ENCODE results near the gene PIAS1. TPM values are rescaled to one million over a fixed set of nuclear protein-coding genes. Genes with fewer than 3 reads are reported as not detected.
"Not testable (repeated sequence)": the region's sequence is repeated elsewhere in the genome, so short reads cannot be mapped to it uniquely, and the experiment has no call there.

Gene PIAS1
- polyA plus RNA-seq, 2 donors = 10.6 to 13.9 TPM

DNA sequence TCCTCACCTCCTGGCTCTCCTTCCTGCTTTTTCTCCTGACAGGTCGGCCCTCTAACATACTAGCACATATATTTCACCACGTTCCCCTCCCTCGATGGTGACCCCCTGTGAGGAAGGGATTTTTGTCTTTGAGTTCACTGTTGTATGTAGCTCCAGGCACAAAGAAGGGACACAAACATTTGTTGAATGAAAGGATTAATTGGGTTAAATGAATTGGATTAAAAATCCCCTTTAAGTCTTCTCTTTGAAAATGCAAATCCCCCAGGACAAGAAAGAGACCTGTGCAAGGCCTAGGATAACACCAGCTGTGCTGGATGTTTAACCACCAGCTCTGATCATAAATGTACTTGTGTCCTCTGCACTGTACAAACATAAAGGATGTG, 147.8 kb downstream of the PIAS1 start:
- Histone ChIP-seq H3K4me3 (ENCODE audit: low read depth in 1 of 2, low read length in 2 of 2) (no peak overlapping the region), H3K36me3 (ENCODE audit: control insufficient read depth in 2 of 2, insufficient read depth in 2 of 2, low read length in 1 of 2) (peaks cover 0 to 5% of the 10 kb centered on the region in 2 donors)
- WGBS, 2 donors = 42 to 52% methylated on average over 3 of the region's 3 CpGs

DNA sequence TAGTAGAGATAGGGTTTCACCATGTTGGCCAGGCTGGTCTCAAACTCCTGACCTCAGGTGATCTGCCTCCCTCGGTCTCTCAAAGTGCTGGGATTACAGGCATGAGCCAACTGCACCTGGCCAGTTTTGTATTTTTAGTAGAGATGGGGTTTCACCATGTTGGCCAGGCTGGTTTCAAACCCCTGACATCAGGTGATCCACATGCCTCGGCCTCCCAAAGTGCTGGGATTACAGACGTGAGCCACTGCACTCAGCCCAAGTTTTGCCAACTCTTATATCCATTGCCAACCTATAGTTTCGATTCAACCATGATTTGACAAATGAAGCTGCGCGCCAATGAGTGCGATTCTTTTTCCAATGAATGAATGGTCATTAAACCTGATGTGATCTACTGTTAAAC, 148.9 kb downstream of the PIAS1 start:
- not testable (repeated sequence) for H3K4me3 ChIP-seq (ENCODE audit: low read depth in 1 of 2, low read length in 2 of 2)

More for the DNA sequence above, 147.8 kb downstream of the PIAS1 start:
- Histone ChIP-seq H3K27ac (ENCODE audit: low read depth in 2 of 2, low read length in 1 of 2) (no peak overlapping the region), H3K9me3 (ENCODE audit: control insufficient read depth in 2 of 2, insufficient read depth in 1 of 2, low read depth in 1 of 2, low read length in 1 of 2) (no peaks in the 10 kb centered on the region), H3K4me1 (ENCODE audit: control insufficient read depth in 2 of 2, insufficient read depth in 2 of 2, low read length in 1 of 2) (peaks cover 6 to 14% of the 10 kb centered on the region in 2 donors), H3K27me3 (ENCODE audit: control insufficient read depth in 1 of 2, insufficient read depth in 2 of 2, low read length in 2 of 2) (no peaks in the 10 kb centered on the region)

DNA sequence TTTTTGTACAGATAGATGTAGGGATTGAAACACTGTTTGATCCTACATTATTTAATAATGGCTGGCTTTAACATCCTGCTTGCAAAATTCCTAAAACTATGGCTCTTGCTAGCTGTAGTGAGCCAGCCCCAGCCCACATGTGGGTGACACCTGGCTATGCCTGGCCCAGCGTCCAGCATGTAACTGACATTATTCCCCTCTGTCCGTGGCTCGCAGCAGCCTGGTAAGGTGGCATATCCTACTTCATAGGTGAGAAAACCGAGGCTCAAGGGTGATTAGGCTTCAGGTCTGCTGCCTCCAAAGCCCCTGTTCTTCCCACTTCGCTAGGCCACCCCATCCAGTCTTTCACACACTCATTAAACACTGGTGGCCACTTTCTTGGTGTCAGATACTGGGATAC, 149.4 kb downstream of the PIAS1 start:
- Histone ChIP-seq H3K9me3 (ENCODE audit: control insufficient read depth in 2 of 2, insufficient read depth in 1 of 2, low read depth in 1 of 2, low read length in 1 of 2) (no peaks in the 10 kb centered on the region), H3K4me1 (ENCODE audit: control insufficient read depth in 2 of 2, insufficient read depth in 2 of 2, low read length in 1 of 2) (peaks cover 6 to 14% of the 10 kb centered on the region in 2 donors), H3K27me3 (ENCODE audit: control insufficient read depth in 1 of 2, insufficient read depth in 2 of 2, low read length in 2 of 2) (no peaks in the 10 kb centered on the region), H3K36me3 (ENCODE audit: control insufficient read depth in 2 of 2, insufficient read depth in 2 of 2, low read length in 1 of 2) (no peaks in the 10 kb centered on the region), H3K4me3 (ENCODE audit: low read depth in 1 of 2, low read length in 2 of 2) (no peak overlapping the region), H3K27ac (ENCODE audit: low read depth in 2 of 2, low read length in 1 of 2) (no peak overlapping the region)
- 86 to 98% methylated on average over 5 of the region's 5 CpGs for WGBS, 2 donors

More for the DNA sequence above, 148.9 kb downstream of the PIAS1 start:
- H3K4me1 ChIP-seq (ENCODE audit: control insufficient read depth in 2 of 2, insufficient read depth in 2 of 2, low read length in 1 of 2) = peaks cover 6 to 14% of the 10 kb centered on the region in 2 donors
- not testable (repeated sequence) for H3K27me3 ChIP-seq (ENCODE audit: control insufficient read depth in 1 of 2, insufficient read depth in 2 of 2, low read length in 2 of 2); H3K36me3 ChIP-seq (ENCODE audit: control insufficient read depth in 2 of 2, insufficient read depth in 2 of 2, low read length in 1 of 2); H3K27ac ChIP-seq (ENCODE audit: low read depth in 2 of 2, low read length in 1 of 2); H3K9me3 ChIP-seq (ENCODE audit: control insufficient read depth in 2 of 2, insufficient read depth in 1 of 2, low read depth in 1 of 2, low read length in 1 of 2)
- 96 to 97% methylated on average over 7 of the region's 7 CpGs for WGBS, 2 donors

DNA sequence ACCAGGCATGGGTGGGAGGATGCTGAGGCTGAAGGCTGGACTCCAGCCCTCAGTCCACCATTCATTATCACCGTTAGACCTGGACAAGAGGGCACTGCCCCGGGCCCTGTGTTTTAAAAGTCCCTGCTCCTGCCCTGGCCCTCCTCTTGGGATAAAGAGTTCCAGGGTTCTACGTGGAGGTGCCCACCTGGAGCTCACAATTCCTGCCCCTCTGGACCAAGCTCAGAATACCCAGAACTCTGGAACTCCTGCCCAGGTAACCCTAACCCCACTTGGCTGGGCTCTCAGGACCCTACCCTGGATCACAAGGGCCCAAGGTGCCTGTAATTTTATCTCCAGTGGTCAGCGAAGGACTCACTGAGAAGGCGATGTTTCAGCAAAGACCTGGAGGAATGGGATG, 149.8 kb downstream of the PIAS1 start:
- Histone ChIP-seq H3K36me3 (ENCODE audit: control insufficient read depth in 2 of 2, insufficient read depth in 2 of 2, low read length in 1 of 2) (no peaks in the 10 kb centered on the region), H3K27ac (ENCODE audit: low read depth in 2 of 2, low read length in 1 of 2) (no peak overlapping the region)

DNA sequence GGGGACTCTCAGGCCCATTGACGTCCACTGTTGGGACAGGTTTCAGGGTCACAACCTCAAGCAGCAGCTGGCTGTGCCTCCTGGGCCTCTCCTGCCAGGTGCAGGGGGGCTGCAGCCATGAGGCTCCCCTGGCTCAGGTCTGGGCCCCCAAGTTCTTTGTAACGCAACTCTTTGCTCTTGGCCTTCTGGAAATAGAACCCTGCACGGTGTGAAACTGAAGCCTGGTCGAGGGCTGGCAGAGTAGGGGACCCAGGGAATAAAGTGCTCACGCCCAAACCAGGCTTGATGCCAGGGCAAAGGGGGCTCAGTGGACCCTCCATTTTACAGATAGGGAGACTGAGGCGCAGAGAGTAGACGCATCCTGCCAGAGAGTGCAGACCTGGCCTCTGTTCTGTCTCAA, 150.2 kb downstream of the PIAS1 start:
- H3K27me3 ChIP-seq (ENCODE audit: control insufficient read depth in 1 of 2, insufficient read depth in 2 of 2, low read length in 2 of 2) = no peaks in the 10 kb centered on the region
- WGBS, 2 donors = 88 to 94% methylated on average over 7 of the region's 7 CpGs
- no peaks in the 10 kb centered on the region for H3K36me3 ChIP-seq (ENCODE audit: control insufficient read depth in 2 of 2, insufficient read depth in 2 of 2, low read length in 1 of 2)
- H3K9me3 ChIP-seq (ENCODE audit: control insufficient read depth in 2 of 2, insufficient read depth in 1 of 2, low read depth in 1 of 2, low read length in 1 of 2) = no peaks in the 10 kb centered on the region
- H3K27ac ChIP-seq (ENCODE audit: low read depth in 2 of 2, low read length in 1 of 2) = no peak overlapping the region
- no peak overlapping the region for H3K4me3 ChIP-seq (ENCODE audit: low read depth in 1 of 2, low read length in 2 of 2)
- H3K4me1 ChIP-seq (ENCODE audit: control insufficient read depth in 2 of 2, insufficient read depth in 2 of 2, low read length in 1 of 2) = peaks cover 6 to 14% of the 10 kb centered on the region in 2 donors

More for the DNA sequence above, 149.8 kb downstream of the PIAS1 start:
- Histone ChIP-seq H3K27me3 (ENCODE audit: control insufficient read depth in 1 of 2, insufficient read depth in 2 of 2, low read length in 2 of 2) (no peaks in the 10 kb centered on the region), H3K9me3 (ENCODE audit: control insufficient read depth in 2 of 2, insufficient read depth in 1 of 2, low read depth in 1 of 2, low read length in 1 of 2) (no peaks in the 10 kb centered on the region), H3K4me1 (ENCODE audit: control insufficient read depth in 2 of 2, insufficient read depth in 2 of 2, low read length in 1 of 2) (peaks cover 6 to 14% of the 10 kb centered on the region in 2 donors), H3K4me3 (ENCODE audit: low read depth in 1 of 2, low read length in 2 of 2) (no peak overlapping the region)
- WGBS, 2 donors = 94 to 99% methylated on average over 5 of the region's 5 CpGs

DNA sequence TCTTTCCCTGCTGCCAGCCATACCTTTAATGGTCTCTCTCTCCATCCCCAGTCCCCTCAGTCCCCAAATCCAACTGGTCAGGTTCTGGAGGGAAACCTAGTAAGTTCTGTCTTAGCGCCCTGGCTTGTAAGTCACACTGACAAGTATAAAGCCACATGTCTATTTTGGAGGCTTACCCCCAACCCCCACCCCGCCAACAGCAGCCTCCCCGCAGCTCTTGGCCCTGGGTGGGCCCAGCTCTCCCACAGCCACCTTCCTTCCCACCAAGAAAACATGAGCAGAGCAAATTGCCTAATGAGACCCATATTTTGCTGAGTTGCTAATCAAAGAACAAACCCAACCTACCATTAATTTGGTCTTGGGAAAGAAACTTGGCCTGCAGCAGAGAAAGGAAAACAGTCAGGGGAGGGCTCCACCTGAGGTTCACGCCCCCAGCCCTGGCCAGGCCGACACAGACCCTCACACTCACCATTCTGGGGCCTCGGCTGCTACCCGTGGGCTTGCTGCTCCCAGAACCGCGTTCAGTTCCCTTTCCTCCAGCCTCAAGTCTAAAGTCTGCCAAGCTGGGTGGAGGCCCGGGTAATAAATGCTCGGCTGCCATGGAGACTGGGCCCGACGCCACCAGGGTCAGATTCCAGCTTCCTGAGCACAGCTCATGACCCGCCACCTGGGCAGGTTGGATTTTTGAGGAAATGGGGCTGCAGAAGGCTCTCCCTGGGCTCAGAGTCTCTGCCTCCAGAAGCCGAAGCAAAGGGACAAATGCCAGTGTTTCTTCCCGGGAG, 150.9 kb downstream of the PIAS1 start, which contains the start of gene CALML4:
Gene CALML4, minus strand, starts transcription at position 557 of the 782 bp plus-strand sequence. Its CDS starts 85 bp downstream, at position 472.
- no peaks in the 10 kb centered on the region for H3K36me3 ChIP-seq (ENCODE audit: control insufficient read depth in 2 of 2, insufficient read depth in 2 of 2, low read length in 1 of 2)
- no peaks in the 10 kb centered on the region for H3K9me3 ChIP-seq (ENCODE audit: control insufficient read depth in 2 of 2, insufficient read depth in 1 of 2, low read depth in 1 of 2, low read length in 1 of 2)
- no peaks in the 10 kb centered on the region for H3K27me3 ChIP-seq (ENCODE audit: control insufficient read depth in 1 of 2, insufficient read depth in 2 of 2, low read length in 2 of 2)
- peaks cover 6 to 16% of the 10 kb centered on the region in 2 donors for H3K4me1 ChIP-seq (ENCODE audit: control insufficient read depth in 2 of 2, insufficient read depth in 2 of 2, low read length in 1 of 2)
- H3K4me3 ChIP-seq (ENCODE audit: low read depth in 1 of 2, low read length in 2 of 2) = peak within 1 kb of the TSS; percentile 5 to 20
- peak within 1 kb of the TSS; percentile 33 to 62 for H3K27ac ChIP-seq (ENCODE audit: low read depth in 2 of 2, low read length in 1 of 2)
- 30 to 39% methylated on average over 16 of the region's 16 CpGs for WGBS, 2 donors

DNA sequence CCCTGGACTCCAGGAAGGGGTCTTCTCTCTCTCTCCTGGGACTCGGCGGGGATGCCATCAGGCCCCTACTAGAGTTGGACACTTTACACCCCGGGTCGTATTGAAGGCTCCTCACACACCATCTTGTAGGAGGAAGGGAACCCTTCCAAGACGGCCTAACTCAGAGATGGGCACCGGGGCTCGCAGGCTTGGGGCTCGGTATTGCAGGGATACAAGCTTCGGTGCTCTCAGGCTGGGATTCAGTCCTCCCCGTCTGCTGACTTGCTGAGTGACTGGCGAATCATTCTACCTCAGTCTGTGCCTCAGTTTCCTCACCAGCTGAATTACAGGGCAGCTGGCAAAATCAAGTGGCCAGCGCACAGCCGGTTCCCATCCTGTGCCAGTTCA, 151.4 kb downstream of the PIAS1 start:
- Histone ChIP-seq H3K27ac (ENCODE audit: low read depth in 2 of 2, low read length in 1 of 2) (peak overlapping the region; percentile 33 to 62), H3K4me3 (ENCODE audit: low read depth in 1 of 2, low read length in 2 of 2) (peak overlapping the region; percentile 5 to 20), H3K36me3 (ENCODE audit: control insufficient read depth in 2 of 2, insufficient read depth in 2 of 2, low read length in 1 of 2) (no peaks in the 10 kb centered on the region), H3K9me3 (ENCODE audit: control insufficient read depth in 2 of 2, insufficient read depth in 1 of 2, low read depth in 1 of 2, low read length in 1 of 2) (no peaks in the 10 kb centered on the region), H3K27me3 (ENCODE audit: control insufficient read depth in 1 of 2, insufficient read depth in 2 of 2, low read length in 2 of 2) (no peaks in the 10 kb centered on the region), H3K4me1 (ENCODE audit: control insufficient read depth in 2 of 2, insufficient read depth in 2 of 2, low read length in 1 of 2) (peaks cover 6 to 16% of the 10 kb centered on the region in 2 donors)
- 69% methylated on average over 13 of the region's 13 CpGs for WGBS, 2 donors

DNA sequence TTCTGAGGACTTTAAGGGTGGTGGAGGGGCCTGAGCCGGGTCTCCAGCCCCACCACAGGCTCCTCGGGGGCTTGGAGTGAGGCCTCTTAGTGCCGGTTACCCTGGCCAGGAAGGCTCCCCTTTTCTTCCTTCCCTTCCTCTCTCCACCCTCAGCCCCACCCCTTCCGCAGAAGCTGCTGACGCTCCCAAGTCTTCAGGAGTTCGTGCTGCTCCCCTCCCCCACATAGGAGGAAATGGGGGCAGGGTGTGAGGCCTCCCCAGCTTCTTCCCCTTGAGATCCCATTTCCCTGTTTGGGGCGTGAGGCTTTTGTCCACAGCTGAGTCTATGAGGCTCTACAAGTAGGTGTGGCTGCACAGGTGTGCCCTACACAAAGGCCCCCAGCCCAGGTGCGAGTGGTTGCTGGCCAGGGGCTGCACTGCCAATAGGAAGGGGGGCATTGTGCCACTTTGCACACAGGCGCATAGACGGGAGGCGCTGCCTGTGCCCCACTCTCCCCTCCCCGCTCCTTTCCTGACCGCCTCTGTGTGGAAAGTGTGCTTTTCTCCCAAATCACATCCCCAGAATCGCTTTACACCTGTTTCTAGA, 151.9 kb downstream of the PIAS1 start:
- no peaks in the 10 kb centered on the region for H3K27me3 ChIP-seq (ENCODE audit: control insufficient read depth in 1 of 2, insufficient read depth in 2 of 2, low read length in 2 of 2)
- H3K4me3 ChIP-seq (ENCODE audit: low read depth in 1 of 2, low read length in 2 of 2) = peak overlapping the region in 1 of 2 donors; percentile 5
- H3K9me3 ChIP-seq (ENCODE audit: control insufficient read depth in 2 of 2, insufficient read depth in 1 of 2, low read depth in 1 of 2, low read length in 1 of 2) = no peaks in the 10 kb centered on the region
- peaks cover 6 to 16% of the 10 kb centered on the region in 2 donors for H3K4me1 ChIP-seq (ENCODE audit: control insufficient read depth in 2 of 2, insufficient read depth in 2 of 2, low read length in 1 of 2)
- H3K27ac ChIP-seq (ENCODE audit: low read depth in 2 of 2, low read length in 1 of 2) = peak overlapping the region; percentile 33 to 62
- no peaks in the 10 kb centered on the region for H3K36me3 ChIP-seq (ENCODE audit: control insufficient read depth in 2 of 2, insufficient read depth in 2 of 2, low read length in 1 of 2)
- WGBS, 2 donors = 60 to 63% methylated on average over 14 of the region's 14 CpGs

DNA sequence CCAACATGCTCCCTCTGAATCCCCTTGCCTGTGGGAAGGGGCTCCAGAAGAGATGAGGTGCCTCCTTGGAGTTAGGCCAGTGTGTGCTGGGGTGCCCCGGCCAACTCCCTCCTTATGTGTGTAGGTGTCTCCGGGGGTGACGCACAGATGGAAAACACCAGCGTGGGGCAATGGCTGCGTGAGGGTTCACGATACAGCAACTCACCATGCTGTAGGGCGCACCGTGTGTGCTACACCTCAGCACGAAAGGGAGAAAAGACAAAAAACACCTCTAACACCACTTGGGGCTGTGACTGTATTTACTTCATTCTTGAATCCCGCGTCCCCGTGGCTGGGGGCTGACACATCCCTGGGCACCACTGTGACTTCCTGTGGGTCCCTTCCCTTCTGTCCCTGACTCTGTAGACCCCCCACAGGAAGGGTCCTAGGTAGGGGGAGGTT, 152.6 kb downstream of the PIAS1 start:
- no peaks in the 10 kb centered on the region for H3K27me3 ChIP-seq (ENCODE audit: control insufficient read depth in 1 of 2, insufficient read depth in 2 of 2, low read length in 2 of 2)
- WGBS, 2 donors = 90 to 92% methylated on average over 12 of the region's 12 CpGs

More for the DNA sequence above, 152.6 kb downstream of the PIAS1 start:
- Histone ChIP-seq H3K4me3 (ENCODE audit: low read depth in 1 of 2, low read length in 2 of 2) (no peak overlapping the region), H3K36me3 (ENCODE audit: control insufficient read depth in 2 of 2, insufficient read depth in 2 of 2, low read length in 1 of 2) (no peaks in the 10 kb centered on the region), H3K4me1 (ENCODE audit: control insufficient read depth in 2 of 2, insufficient read depth in 2 of 2, low read length in 1 of 2) (peaks cover 6 to 16% of the 10 kb centered on the region in 2 donors), H3K27ac (ENCODE audit: low read depth in 2 of 2, low read length in 1 of 2) (no peak overlapping the region), H3K9me3 (ENCODE audit: control insufficient read depth in 2 of 2, insufficient read depth in 1 of 2, low read depth in 1 of 2, low read length in 1 of 2) (no peaks in the 10 kb centered on the region)

Measured in esophagus (tissue), 2 donors.